ENCODE measurements around the gene MOV10L1. TPM values are rescaled to one million over a fixed set of nuclear protein-coding genes. Genes with fewer than 3 reads are reported as not detected.

The MOV10L1 gene
- total RNA-seq, 1 donor from 2014 or later: 0.22 TPM

- intact Hi-C loops (cut with micrococcal nuclease): no loop called here
- no peak for ATAC-seq
- DNase-seq: no peak
These were observed 79.5 kb downstream of the MOV10L1 start for GRCh38 chr22:50169181-50169759.

- intact Hi-C loops (cut with micrococcal nuclease): no loop called here
- ATAC-seq (no peak), DNase-seq (no peak)
These were observed 80.1 kb downstream of the MOV10L1 start for GRCh38 chr22:50169774-50170341.

DNA sequence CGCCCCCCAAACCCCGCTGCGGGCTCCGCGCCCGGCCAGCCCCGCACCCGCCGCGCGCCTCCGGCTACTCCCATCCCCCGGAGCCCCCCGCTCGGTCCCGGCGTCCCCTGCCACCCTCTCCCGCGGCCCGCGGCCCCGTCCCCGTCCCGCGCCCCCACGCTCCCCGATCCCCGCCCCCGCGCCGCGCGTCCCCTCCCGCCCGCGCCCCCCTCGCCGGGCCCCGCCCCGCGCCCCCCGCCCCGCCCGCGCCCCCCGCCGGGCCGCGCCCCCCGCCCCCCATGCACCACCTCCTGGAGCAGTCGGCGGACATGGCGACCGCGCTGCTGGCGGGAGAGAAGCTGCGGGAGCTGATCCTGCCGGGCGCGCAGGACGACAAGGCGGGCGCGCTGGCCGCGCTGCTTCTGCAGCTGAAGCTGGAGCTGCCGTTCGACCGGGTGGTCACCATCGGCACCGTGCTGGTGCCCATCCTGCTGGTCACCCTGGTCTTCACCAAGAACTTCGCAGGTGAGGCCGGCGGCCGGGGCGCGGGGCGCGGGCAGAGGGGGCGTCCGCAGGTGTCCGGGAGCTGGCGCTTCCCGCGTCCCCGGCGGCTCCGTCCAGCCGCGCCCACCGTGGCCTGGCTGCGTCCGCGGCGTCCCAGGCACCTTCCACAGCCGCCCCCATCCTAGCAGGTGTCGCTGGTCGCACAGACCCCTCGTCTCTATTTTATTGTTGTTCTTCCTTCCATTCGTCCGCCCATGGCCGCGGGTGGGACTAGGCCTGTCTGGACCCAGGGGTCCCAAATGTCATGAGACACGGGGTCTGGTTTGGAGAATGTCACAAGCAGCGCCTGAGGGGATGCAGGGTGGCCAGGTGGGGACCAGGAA, 80.9 kb downstream of the MOV10L1 start, which contains the start of gene PANX2:
Gene PANX2 (plus strand): TSS at position 279 of the 866 bp plus-strand sequence. CDS start 0 bp downstream, at position 279.
- intact Hi-C loops (cut with micrococcal nuclease): no loop called here
- DNase-seq: no peak
- ATAC-seq: no peak

DNA sequence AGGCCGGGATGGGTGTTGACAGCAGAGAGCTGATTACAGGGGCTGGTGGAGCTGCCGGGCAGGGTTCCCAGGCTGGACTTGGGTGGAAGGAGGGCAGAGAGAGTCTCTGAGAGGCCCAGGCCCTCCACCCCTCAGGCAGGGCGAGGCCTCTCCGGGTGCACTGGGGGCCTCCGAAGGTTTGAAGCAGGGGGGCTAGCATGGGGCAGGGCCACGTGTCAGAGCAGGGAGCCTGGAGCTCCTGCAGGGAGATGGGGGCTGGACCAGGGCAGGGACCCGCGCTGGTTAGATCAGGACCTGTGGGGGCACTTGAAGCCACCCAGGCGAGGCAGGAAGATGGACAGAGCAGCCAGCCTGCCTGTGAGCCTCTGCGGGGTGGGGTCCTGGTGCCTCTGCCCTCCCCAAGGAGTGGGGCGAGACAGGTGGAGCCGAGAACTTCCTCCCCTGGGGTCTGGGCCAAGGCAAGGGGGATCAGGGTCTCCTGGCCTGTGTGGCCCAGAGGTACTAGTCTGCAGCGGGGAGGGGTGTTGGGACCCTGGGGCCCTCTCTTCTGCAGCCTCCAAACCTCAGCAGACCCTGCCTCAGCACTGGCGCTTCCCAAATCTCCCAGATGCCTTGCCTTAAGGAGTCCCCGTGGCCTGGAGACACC, 81.6 kb downstream of the MOV10L1 start:
- ATAC-seq (peak; percentile 51), DNase-seq (no peak)
- intact Hi-C loops (cut with micrococcal nuclease): no loop called here

DNA sequence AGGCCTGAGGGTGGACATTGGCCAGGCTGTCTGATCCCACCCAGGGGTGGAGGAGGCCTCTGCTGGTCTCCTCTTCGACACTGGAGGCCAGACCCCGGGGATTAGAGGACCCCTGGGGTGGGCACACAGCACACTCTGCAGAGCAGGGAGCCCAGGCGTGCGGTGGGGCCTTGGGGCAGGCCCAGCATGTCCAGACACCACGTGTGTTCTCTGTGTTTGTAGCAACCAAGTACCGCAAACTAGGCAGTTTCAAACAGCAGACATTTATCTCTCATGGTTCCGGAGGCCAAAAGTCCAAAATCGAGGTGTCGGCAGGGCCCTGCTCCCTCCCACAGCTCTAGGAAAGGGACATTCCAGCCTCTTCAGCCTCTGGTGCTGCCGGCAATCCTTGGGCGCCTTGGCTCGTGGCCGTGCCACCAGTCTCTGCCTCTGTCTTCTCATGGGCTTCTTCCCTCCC, 82.2 kb downstream of the MOV10L1 start:
- no peak for ATAC-seq
- intact Hi-C loops (cut with micrococcal nuclease): no loop called here
- DNase-seq: no peak

DNA sequence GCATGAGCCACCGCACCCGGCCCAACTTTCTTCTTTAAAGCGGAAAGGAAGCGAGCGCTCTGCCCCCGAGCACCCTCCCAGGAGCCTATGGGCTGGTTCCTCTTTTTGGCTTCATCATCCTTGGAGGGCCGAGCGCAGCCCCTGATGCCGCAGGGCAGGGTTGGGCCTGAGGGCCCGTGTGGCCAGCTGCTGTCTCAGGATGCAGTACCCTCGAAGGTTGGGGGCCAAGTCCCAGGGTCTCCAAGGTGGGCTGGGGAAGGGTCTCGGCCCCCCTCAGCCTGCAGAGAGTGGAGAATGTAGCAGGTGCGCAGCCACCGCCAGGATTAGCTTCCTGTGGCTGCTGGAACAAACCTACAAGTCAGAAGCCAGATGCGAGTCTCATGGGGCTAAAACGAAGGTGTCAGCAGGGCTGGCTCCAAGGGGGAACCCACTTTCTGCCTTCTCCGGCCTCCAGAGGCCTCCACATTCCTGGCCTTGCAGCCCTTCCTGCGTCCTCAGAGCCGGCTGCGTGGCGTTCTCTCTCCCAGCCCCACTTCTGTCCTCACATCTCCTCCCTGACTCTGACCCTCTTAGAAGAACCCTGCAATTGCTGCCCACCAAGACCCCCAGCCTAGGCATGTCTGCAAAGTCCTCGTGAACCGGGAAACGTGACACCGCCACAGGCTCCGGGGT, 83.6 kb downstream of the MOV10L1 start:
- no peak for ATAC-seq
- intact Hi-C loops (cut with micrococcal nuclease): no loop called here
- DNase-seq: no peak

DNA sequence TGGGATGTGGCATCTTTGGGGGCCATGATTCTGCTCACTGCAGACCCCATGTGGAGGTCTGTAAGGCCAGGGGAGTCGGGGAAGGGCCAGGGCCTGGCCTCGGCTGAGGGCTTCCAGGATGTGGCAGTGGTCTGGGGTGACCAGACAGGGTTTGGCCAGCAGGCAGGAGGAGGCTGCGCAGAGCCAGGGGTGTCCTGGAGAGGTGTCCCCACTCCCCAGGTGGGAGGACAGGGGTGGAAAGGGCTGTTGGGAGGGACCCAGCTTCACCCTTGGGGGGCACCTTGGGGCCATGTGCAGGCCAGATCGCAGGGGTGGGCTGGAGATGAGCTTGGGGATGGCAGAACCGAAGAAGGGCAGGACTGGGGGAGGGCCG, 84.2 kb downstream of the MOV10L1 start:
- intact Hi-C loops (cut with micrococcal nuclease): no loop called here

GRCh38 chr22:50174382-50175190, 84.8 kb downstream of the MOV10L1 start:
- DNase-seq: no peak
- intact Hi-C loops (cut with micrococcal nuclease): no loop called here
- no peak for ATAC-seq

More for the DNA sequence above, 84.2 kb downstream of the MOV10L1 start:
- ATAC-seq (no peak), DNase-seq (no peak)

GRCh38 chr22:50175191-50175461, 85.3 kb downstream of the MOV10L1 start:
- ATAC-seq (no peak), DNase-seq (no peak)
- intact Hi-C loops (cut with micrococcal nuclease): no loop called here

DNA sequence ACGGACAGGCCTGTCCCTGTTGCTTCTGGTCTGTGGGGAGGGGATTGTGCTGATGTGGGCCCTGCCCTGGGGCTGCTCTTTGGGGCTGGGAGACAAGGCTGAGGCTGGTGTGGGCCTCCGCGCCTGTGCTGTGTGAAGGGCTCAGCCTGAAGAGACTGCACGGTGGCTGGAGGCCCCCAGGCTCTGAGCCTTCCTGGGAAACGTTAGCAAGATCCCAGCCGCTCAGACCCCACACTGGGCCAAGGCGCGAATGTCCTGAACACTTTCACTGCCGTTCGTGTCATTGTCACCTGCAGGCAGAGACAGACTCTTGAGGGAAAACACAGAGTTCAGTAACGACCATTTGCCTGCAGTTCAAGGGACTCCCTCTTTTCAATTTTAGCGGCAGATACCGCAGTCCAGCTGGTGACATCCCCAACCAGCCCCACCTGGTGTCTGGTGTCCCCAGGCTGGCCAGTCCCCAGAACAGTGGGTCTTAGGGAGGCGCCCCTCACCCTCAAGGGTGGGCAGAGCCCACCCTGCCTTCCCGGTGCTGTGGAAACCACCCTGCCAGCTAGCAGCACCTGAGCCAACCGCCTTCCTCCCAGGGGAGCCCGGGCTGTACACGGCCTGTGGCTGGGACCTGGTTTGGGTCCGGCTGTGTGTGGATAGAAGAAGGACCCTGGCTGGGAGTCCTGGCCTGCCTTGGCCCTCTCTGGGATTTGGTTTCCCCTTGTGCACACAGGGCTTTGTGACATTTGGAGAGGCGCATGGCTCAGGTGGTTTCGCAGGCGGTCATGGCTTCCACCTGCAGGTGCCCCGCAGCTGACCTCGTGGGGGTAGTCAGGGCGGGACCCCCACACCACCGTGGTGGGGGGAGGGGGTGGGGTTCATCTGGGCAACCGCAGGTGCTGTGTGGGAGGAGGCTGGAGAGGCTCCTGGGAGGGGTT, 86.4 kb downstream of the MOV10L1 start:
- intact Hi-C loops (cut with micrococcal nuclease): no loop called here
- DNase-seq (no peak), ATAC-seq (no peak)

DNA sequence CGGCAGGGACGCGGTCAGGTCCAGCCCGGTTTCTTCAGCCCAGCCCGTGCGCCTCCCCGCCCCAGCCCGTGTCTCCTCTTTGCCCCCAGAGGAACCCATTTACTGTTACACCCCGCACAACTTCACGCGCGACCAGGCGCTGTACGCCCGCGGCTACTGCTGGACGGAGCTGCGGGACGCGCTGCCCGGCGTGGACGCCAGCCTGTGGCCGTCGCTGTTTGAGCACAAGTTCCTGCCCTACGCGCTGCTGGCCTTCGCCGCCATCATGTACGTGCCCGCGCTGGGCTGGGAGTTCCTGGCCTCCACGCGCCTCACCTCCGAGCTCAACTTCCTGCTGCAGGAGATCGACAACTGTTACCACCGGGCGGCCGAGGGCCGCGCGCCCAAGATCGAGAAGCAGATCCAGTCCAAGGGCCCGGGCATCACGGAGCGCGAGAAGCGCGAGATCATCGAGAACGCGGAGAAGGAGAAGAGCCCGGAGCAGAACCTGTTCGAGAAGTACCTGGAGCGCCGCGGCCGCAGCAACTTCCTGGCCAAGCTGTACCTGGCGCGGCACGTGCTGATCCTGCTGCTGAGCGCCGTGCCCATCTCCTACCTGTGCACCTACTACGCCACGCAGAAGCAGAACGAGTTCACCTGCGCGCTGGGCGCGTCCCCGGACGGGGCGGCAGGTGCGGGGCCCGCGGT, 87.2 kb downstream of the MOV10L1 start:
- DNase-seq (peak; percentile 20), ATAC-seq (no peak)
- intact Hi-C loops (cut with micrococcal nuclease): no loop called here

DNA sequence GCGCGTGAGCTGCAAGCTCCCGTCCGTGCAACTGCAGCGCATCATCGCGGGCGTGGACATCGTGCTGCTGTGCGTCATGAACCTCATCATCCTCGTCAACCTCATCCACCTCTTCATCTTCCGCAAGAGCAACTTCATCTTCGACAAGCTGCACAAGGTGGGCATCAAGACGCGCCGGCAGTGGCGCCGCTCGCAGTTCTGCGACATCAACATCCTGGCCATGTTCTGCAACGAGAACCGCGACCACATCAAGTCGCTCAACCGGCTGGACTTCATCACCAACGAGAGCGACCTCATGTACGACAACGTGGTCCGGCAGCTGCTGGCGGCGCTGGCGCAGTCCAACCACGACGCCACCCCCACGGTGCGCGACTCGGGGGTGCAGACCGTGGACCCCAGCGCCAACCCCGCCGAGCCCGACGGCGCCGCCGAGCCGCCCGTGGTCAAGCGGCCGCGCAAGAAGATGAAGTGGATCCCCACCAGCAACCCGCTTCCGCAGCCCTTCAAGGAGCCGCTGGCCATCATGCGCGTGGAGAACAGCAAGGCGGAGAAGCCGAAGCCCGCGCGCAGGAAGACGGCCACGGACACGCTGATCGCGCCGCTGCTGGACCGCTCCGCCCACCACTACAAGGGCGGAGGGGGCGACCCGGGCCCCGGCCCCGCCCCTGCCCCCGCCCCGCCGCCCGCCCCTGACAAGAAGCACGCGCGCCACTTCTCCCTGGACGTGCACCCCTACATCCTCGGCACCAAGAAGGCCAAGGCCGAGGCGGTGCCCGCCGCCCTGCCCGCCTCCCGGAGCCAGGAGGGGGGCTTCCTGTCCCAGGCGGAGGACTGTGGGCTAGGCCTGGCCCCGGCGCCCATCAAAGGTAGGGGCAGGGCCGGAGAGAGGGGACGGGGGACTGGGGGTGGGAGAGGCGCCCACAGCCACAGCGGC, 88.0 kb downstream of the MOV10L1 start:
- DNase-seq (no peak), ATAC-seq (no peak)
- intact Hi-C loops (cut with micrococcal nuclease): no loop called here

- DNase-seq (peak; percentile 27), ATAC-seq (no peak)
- intact Hi-C loops (cut with micrococcal nuclease): no loop called here
These were observed 88.7 kb downstream of the MOV10L1 start for GRCh38 chr22:50178471-50178864.

DNA sequence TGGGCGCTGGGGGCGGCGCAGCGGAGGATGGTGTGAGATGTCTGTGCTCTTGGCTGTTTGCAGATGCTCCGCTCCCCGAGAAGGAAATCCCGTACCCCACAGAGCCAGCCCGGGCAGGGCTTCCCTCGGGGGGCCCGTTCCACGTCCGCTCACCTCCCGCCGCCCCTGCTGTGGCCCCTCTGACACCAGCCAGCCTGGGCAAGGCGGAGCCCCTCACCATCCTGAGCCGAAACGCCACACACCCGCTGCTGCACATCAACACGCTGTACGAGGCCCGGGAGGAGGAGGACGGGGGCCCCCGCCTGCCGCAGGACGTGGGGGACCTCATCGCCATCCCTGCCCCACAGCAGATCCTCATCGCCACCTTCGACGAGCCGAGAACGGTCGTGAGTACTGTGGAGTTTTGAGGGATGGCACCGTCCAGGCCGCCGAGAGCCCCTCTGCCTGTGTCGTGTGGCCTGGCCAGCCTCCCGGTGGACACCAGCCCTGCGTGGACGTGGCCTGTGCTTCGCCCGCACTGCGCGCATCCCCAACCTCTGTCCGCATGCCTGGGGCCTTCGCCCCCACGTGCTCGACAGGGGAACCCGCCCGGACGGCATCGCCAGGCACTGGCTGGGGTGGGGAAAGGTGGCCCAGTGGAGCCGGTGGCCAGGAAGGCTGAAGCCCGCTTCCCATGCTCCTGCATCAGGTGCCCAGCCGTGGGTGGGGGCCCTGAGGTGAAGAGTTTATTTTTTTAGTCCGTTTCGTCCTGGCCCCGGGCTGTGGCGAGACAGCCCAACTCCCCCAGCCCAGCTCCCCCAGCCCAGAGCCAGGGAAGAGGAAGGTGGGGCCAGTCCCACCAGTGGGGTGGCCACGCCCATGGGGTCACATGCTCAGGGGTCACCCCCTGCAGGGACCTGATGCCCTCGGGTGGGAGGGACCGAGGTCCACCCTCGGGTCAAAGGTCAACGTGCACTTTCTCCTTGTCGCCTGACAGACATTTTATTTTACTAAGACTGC, 89.4 kb downstream of the MOV10L1 start:
- intact Hi-C loops (cut with micrococcal nuclease): no loop called here
- peak; percentile 29 for DNase-seq
- no peak for ATAC-seq
